ENCODE results near the gene TDRD7. TPM values are rescaled to one million over a fixed set of nuclear protein-coding genes. Genes with fewer than 3 reads are reported as not detected.

The TDRD7 gene
- polyA plus RNA-seq, 1 of the 3 experiments (the other 2 are of a cell fraction), result 4.9 TPM

GRCh38 chr9:97470076-97470475 is 58.2 kb downstream of the TDRD7 start:
- Histone ChIP-seq H3K27ac (ENCODE audit: low read depth in 2 of 2, low read length in 1 of 2) (no peak overlapping the region), H3K9me2 (no peaks in the 10 kb centered on the region), H3F3A (replicated peaks; ENCODE audit: insufficient read depth) (no peaks in the 10 kb centered on the region), H3K9ac (no peak overlapping the region), H3K9me3 (no peaks in the 10 kb centered on the region), H3K27me3 (ENCODE audit: insufficient read depth) (no peaks in the 10 kb centered on the region), H4K20me1 (ENCODE audit: insufficient read depth) (no peaks in the 10 kb centered on the region), H3K4me2 (no peak overlapping the region), H2AFZ (ENCODE audit: low read depth) (no peak overlapping the region), H3K36me3 (replicated peaks in 1 of 2; ENCODE audit: control insufficient read depth in 1 of 2, insufficient read depth in 2 of 2, low read length in 1 of 2) (peaks cover 2 to 4% of the 10 kb centered on the region in 2 experiments), H3K79me2 (ENCODE audit: insufficient read depth) (no peaks in the 10 kb centered on the region), H3K4me1 (ENCODE audit: control insufficient read depth in 1 of 2, insufficient read depth in 2 of 2, low read depth in 1 of 2, low read length in 1 of 2) (peaks cover 0 to 2% of the 10 kb centered on the region in 2 experiments; a peak in 3 of 4 replicates), H3K4me3 (ENCODE audit: low read depth in 2 of 2, low read length in 1 of 2) (no peak overlapping the region)
- POLR2A ChIA-PET, result interaction anchor here (0.7 to 1.7 kb wide), 3 partner anchors 33 to 163 kb away, joined by 3 to 6 read pairs (median 3); partner anchors contain the start of genes NCBP1 and TSTD2
- TF ChIP-seq RAD21 (IDR thresholded peaks at IDR 0.05; ENCODE audit: low read length), result peak; percentile 71
- TF ChIP-seq MEF2A (IDR thresholded peaks at IDR 0.05; ENCODE audit: borderline replicate concordance, low read depth), result no peak
- TF ChIP-seq RFX5 (IDR thresholded peaks at IDR 0.05; ENCODE audit: low read length), result no peak
- TF ChIP-seq SMC3 (IDR thresholded peaks at IDR 0.05; ENCODE audit: low read depth, low read length), result peak; percentile 60; the same call in 1 of the 2 replicates
- no peak for TF ChIP-seq ZBTB33 (IDR thresholded peaks at IDR 0.05; ENCODE audit: borderline replicate concordance, low read depth)
- 79% methylated on average over 2 of the region's 2 CpGs for WGBS (ENCODE audit: low lambda C conversion rate)
- CTCF ChIA-PET, result interaction anchor here (0.6 to 10.1 kb wide), 36 partner anchors 8 to 1621 kb away, joined by 3 to 677 read pairs (median 8); partner anchors contain the start of genes NCBP1, TDRD7, TMOD1 and TSTD2
- peak; percentile 37 for DNase-seq

- Histone ChIP-seq H3K9me2 (no peaks in the 10 kb centered on the region), H3K9ac (no peak overlapping the region), H3K4me3 (ENCODE audit: low read depth in 2 of 2, low read length in 1 of 2) (no peak overlapping the region), H3K27me3 (ENCODE audit: insufficient read depth) (no peaks in the 10 kb centered on the region), H3K4me2 (no peak overlapping the region), H3K9me3 (no peaks in the 10 kb centered on the region), H2AFZ (ENCODE audit: low read depth) (no peak overlapping the region), H3F3A (replicated peaks; ENCODE audit: insufficient read depth) (no peaks in the 10 kb centered on the region), H3K27ac (ENCODE audit: low read depth in 2 of 2, low read length in 1 of 2) (no peak overlapping the region), H3K36me3 (replicated peaks in 1 of 2; ENCODE audit: control insufficient read depth in 1 of 2, insufficient read depth in 2 of 2, low read length in 1 of 2) (peaks cover 4% of the 10 kb centered on the region in 2 experiments), H3K4me1 (ENCODE audit: control insufficient read depth in 1 of 2, insufficient read depth in 2 of 2, low read depth in 1 of 2, low read length in 1 of 2) (peaks cover 0 to 6% of the 10 kb centered on the region in 2 experiments; a peak in 3 of 4 replicates), H3K79me2 (ENCODE audit: insufficient read depth) (no peaks in the 10 kb centered on the region), H4K20me1 (ENCODE audit: insufficient read depth) (no peaks in the 10 kb centered on the region)
- WGBS (ENCODE audit: low lambda C conversion rate), result 68% methylated on average over 3 of the region's 3 CpGs
- CTCF ChIA-PET, result interaction anchor here (1.0 to 10.1 kb wide), 4 partner anchors 12 to 132 kb away, joined by 4 to 677 read pairs (median 79); partner anchors contain the start of genes TDRD7 and TMOD1
- no peak for DNase-seq
- POLR2A ChIA-PET, result interaction anchor here (0.9 to 1.2 kb wide), 2 partner anchors 29 to 158 kb away, joined by 3 read pairs; no protein-coding TSS in a partner anchor
- no peak for TF ChIP-seq EZH2phosphoT487 (IDR thresholded peaks at IDR 0.05; ENCODE audit: borderline replicate concordance, low read depth)
- no peak for TF ChIP-seq RFX5 (IDR thresholded peaks at IDR 0.05; ENCODE audit: low read length)
- TF ChIP-seq ELF1 (IDR thresholded peaks at IDR 0.05), result no peak
- TF ChIP-seq IRF3 (IDR thresholded peaks at IDR 0.05; ENCODE audit: low read depth, low read length), result no peak
- TF ChIP-seq ZBTB33 (IDR thresholded peaks at IDR 0.05; ENCODE audit: borderline replicate concordance, low read depth), result no peak
- no peak for TF ChIP-seq RAD21 (IDR thresholded peaks at IDR 0.05; ENCODE audit: low read length)
- no peak for TF ChIP-seq CTCF (IDR thresholded peaks at IDR 0.05)
- no peak for TF ChIP-seq GABPA (IDR thresholded peaks at IDR 0.05; ENCODE audit: low read depth)
- TF ChIP-seq REST (IDR thresholded peaks at IDR 0.05; ENCODE audit: low read depth, low read length), result no peak
- TF ChIP-seq GATA2 (CRISPR knock-in tag; IDR thresholded peaks at IDR 0.05), result no peak
- TF ChIP-seq PBX3 (IDR thresholded peaks at IDR 0.05), result no peak
These were observed 61.8 kb downstream of the TDRD7 start for GRCh38 chr9:97473717-97474116.

Measured in SK-N-SH (cell line).